GM19397 (cell line): ENCODE results near the gene MYBPH.

ENCODE experiments used
- ATAC-seq: cut with Tn5 transposase; IDR thresholded peaks from one replicate; pipeline ENCODE4 v1.9.1; 2021; ENCODE audit warnings: mild to moderate bottlenecking, moderate library complexity; ENCODE audit not compliant: unreplicated experiment

Gene MYBPH

GRCh38 chr1:203167026-203167912 is 8.4 kb downstream of the MYBPH start:
- no peak for ATAC-seq

GRCh38 chr1:203166192-203166940 is 9.3 kb downstream of the MYBPH start:
- ATAC-seq = no peak

GRCh38 chr1:203165800-203166161 is 9.8 kb downstream of the MYBPH start:
- ATAC-seq = no peak

- no peak for ATAC-seq
Observed at GRCh38 chr1:203165101-203165799, 10.4 kb downstream of the MYBPH start.

- no peak for ATAC-seq
Observed at GRCh38 chr1:203163891-203164635, 11.6 kb downstream of the MYBPH start.

GRCh38 chr1:203162403-203162802 is 13.2 kb downstream of the MYBPH start:
- no peak for ATAC-seq

- ATAC-seq = no peak
Observed at GRCh38 chr1:203161703-203162102, 13.9 kb downstream of the MYBPH start.

- ATAC-seq = no peak
Observed at GRCh38 chr1:203161175-203161574, 14.5 kb downstream of the MYBPH start.

GRCh38 chr1:203159844-203160243 is 15.8 kb downstream of the MYBPH start:
- no peak for ATAC-seq

- ATAC-seq = no peak
Observed at GRCh38 chr1:203158960-203159665, 16.5 kb downstream of the MYBPH start.

GRCh38 chr1:203158423-203158822 is 17.2 kb downstream of the MYBPH start:
- ATAC-seq = no peak

GRCh38 chr1:203156280-203156679 is 19.3 kb downstream of the MYBPH start:
- no peak for ATAC-seq

- ATAC-seq = no peak
Observed at GRCh38 chr1:203153989-203154821, 21.4 kb downstream of the MYBPH start.

GRCh38 chr1:203153051-203153988 is 22.3 kb downstream of the MYBPH start:
- no peak for ATAC-seq

GRCh38 chr1:203152158-203153034 is 23.2 kb downstream of the MYBPH start:
- ATAC-seq = no peak

GRCh38 chr1:203151362-203152157 is 24.1 kb downstream of the MYBPH start:
- ATAC-seq = no peak
